Karpas-422 (cell line): ENCODE results near the gene NEIL3. TPM values are rescaled to one million over a fixed set of nuclear protein-coding genes. Genes with fewer than 3 reads are reported as not detected.

Experiments used
- DNase-seq: peaks from one replicate; pipeline ENCODE4 v3.0.0-alpha.2; 2015
- H2AFZ ChIP-seq: fragments of 200-600 bp; sonication (generic); 2 replicates; pipeline ENCODE4 v1.6.1; 2014; ENCODE audit warnings: antibody characterized with exemption, low read length, mixed read lengths
- H3K27ac ChIP-seq: fragments of 200-600 bp; sonication (generic); 2 replicates; pipeline ENCODE4 v1.5.1; 2014; ENCODE audit warnings: mild to moderate bottlenecking, low read length, moderate library complexity
- H3K27me3 ChIP-seq: fragments of 200-600 bp; sonication (generic); 2 replicates; pipeline ENCODE4 v1.6.1; 2014; ENCODE audit warnings: low read length, mixed read lengths
- H3K36me3 ChIP-seq: fragments of 200-600 bp; sonication (generic); 2 replicates; pipeline ENCODE4 v1.6.1; 2014; ENCODE audit warnings: low read length, mixed read lengths; ENCODE audit not compliant: insufficient read depth
- H3K4me1 ChIP-seq: fragments of 200-600 bp; sonication (generic); 2 replicates; pipeline ENCODE4 v1.6.1; 2014; ENCODE audit warnings: mild to moderate bottlenecking, low read length, mixed read lengths
- H3K4me2 ChIP-seq: fragments of 200-600 bp; sonication (generic); 2 replicates; pipeline ENCODE4 v1.6.1; 2014; ENCODE audit warnings: low read length, low read depth, mild to moderate bottlenecking; ENCODE audit not compliant: poor library complexity, severe bottlenecking
- H3K4me3 ChIP-seq: fragments of 200-600 bp; sonication (generic); 2 replicates; pipeline ENCODE4 v1.5.1; 2014; ENCODE audit warnings: mild to moderate bottlenecking, antibody characterized with exemption, low read length, mixed read lengths
- H3K79me2 ChIP-seq: fragments of 200-600 bp; sonication (generic); 2 replicates; pipeline ENCODE4 v1.6.1; 2014; ENCODE audit warnings: mild to moderate bottlenecking, low read length, mixed read lengths
- H3K9ac ChIP-seq: fragments of 200-600 bp; sonication (generic); 2 replicates; pipeline ENCODE4 v1.6.0; 2014; ENCODE audit warnings: low read length
- H3K9me2 ChIP-seq: fragments of 200-600 bp; sonication (generic), shearing (Covaris generic); replicated peaks from 2 replicates; pipeline ENCODE4 v1.6.0; 2014; ENCODE audit warnings: mild to moderate bottlenecking, low read length, moderate library complexity; ENCODE audit not compliant: insufficient read depth
- H3K9me3 ChIP-seq: fragments of 300-700, 200-600 bp; sonication (generic); 2 replicates; pipeline ENCODE4 v1.6.1; 2014; ENCODE audit warnings: low read length, mixed read lengths
- H4K20me1 ChIP-seq: fragments of 200-600 bp; sonication (generic); 2 replicates; pipeline ENCODE4 v1.6.1; 2014; ENCODE audit warnings: mild to moderate bottlenecking, antibody characterized with exemption, low read length, low read depth; ENCODE audit not compliant: insufficient read depth
- total RNA-seq: library from RNA; depleted of rRNA; stranded (reverse); fragments of >200 nt; shearing (Covaris generic); gene quantifications from 2 replicates; pipeline ENCODE4 v1.2.3, GENCODE V29; 2014; ENCODE audit warnings: low replicate concordance

Gene NEIL3
- total RNA-seq, 1 experiment from 2014 or later = 9.1 TPM

DNA sequence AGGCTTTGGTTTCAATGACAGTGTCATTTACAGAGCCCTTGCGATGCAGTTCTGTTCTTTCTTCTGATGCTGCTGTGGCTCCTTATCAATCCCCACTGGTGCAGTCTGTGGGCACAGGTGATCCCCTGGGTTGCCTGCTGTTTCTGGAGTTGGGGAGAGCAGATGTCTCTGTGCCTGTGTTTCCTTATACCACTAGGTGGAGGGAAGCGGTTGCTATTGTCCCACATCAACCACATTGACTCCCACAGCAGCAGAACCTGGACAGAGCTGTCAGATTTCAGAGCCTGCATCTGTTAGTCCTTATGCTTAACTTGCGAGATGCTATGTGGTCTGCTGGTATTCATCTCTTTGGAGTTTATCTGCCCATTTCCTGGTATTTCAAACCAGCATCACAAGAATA, 57.7 kb downstream of the NEIL3 start:
- no peak for DNase-seq
- Histone ChIP-seq H3K4me2 (no peak overlapping the region), H3K79me2 (no peaks in the 10 kb centered on the region), H3K4me1 (no peaks in the 10 kb centered on the region), H4K20me1 (no peaks in the 10 kb centered on the region), H3K27ac (no peak overlapping the region), H2AFZ (no peak overlapping the region), H3K36me3 (no peaks in the 10 kb centered on the region; the same call in 1 of the 2 replicates), H3K4me3 (no peak overlapping the region), H3K9ac (no peak overlapping the region), H3K9me2 (no peaks in the 10 kb centered on the region), H3K9me3 (no peaks in the 10 kb centered on the region), H3K27me3 (no peaks in the 10 kb centered on the region)

DNA sequence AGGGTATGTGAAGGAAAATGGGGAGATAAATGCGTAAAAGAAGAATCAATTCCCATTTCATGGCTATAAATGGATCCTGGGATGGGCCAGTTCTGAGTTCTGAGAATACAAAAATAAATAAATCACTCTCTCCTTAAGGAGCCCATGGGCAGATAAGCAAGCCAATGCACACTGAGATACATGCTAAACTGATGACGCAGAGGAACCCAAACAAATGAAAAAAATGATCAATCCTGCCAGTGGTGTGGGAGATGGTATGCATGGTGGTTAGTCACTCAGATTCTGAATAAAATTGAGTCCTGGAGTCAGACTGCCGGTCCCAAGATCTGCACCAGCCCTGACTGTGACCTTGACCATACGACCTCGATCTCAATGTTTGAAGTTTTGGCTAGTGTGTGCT, 59.7 kb downstream of the NEIL3 start:
- Histone ChIP-seq H2AFZ (no peak overlapping the region), H3K9me2 (no peaks in the 10 kb centered on the region), H3K36me3 (no peaks in the 10 kb centered on the region), H3K27me3 (no peaks in the 10 kb centered on the region), H3K4me1 (no peaks in the 10 kb centered on the region), H3K9me3 (no peaks in the 10 kb centered on the region), H3K4me2 (no peak overlapping the region), H3K27ac (no peak overlapping the region), H4K20me1 (no peaks in the 10 kb centered on the region), H3K9ac (no peak overlapping the region), H3K4me3 (no peak overlapping the region), H3K79me2 (no peaks in the 10 kb centered on the region)
- DNase-seq = no peak

DNA sequence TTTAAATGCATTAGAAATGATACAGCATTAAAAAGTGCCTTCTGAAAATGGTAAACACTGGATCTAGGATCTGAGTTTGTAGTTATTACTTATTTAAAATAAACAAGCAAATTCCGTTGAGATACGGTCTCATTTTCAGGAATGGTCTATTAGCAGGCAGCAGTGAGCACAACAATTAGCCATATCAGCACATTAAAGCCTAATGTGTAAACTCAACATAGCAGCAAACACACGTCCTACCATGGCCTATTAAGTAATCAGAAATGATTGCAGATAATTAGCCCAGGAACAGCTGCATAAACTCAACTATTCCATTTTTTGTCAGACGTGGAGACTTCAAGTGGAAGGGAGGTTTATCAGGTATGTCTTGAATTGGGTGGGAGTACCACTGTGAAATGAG, 61.8 kb downstream of the NEIL3 start:
- Histone ChIP-seq H3K4me3 (no peak overlapping the region), H3K9ac (no peak overlapping the region), H3K9me2 (no peaks in the 10 kb centered on the region), H3K9me3 (no peaks in the 10 kb centered on the region), H3K4me1 (no peaks in the 10 kb centered on the region), H3K27ac (no peak overlapping the region), H3K79me2 (no peaks in the 10 kb centered on the region), H2AFZ (no peak overlapping the region), H3K27me3 (no peaks in the 10 kb centered on the region), H3K36me3 (no peaks in the 10 kb centered on the region), H4K20me1 (no peaks in the 10 kb centered on the region), H3K4me2 (no peak overlapping the region)
- no peak for DNase-seq

DNA sequence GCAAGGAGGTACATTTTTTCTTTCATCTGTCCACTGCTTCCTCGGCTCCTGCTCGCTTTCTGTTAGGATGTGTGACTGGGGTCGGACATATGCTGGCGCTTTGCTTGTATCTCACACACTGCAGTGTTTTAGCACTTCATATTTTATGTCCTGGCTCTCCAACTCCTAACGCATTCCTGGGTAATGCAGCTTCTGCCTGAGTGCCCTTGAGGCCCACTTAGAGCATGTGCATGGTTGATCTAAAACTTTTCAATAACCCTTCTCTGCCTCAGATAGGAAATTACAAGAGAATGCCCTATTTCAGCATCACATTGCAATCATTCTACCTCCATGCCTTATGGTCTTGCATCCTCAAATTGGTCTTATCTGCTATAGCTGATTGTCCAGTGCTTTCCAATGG, 65.3 kb downstream of the NEIL3 start:
- Histone ChIP-seq H3K4me1 (no peaks in the 10 kb centered on the region), H4K20me1 (no peaks in the 10 kb centered on the region), H2AFZ (no peak overlapping the region), H3K4me3 (no peak overlapping the region), H3K79me2 (no peaks in the 10 kb centered on the region), H3K27ac (no peak overlapping the region), H3K9me3 (no peaks in the 10 kb centered on the region), H3K36me3 (no peaks in the 10 kb centered on the region), H3K9me2 (no peaks in the 10 kb centered on the region), H3K9ac (no peak overlapping the region), H3K4me2 (no peak overlapping the region), H3K27me3 (no peaks in the 10 kb centered on the region)
- no peak for DNase-seq

DNA sequence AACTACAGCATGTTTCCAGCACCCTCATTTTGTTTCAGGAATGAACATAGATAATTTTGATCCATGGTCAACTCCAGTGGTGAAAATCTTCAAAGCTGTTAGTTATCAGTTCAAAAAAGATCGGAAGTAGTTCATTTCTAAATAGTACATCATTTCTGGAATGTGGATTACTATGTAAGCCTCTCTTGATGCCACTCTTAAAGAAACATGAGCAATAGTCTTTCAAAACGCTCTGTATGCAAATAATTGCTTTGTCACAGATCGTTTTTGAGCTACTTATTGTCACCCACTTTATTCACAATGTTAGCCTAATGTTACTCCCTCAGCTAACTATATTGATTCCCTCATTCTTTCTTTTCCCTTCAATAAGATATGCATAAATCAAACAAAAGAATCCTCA, 65.7 kb downstream of the NEIL3 start:
- Histone ChIP-seq H3K27me3 (no peaks in the 10 kb centered on the region), H3K79me2 (no peaks in the 10 kb centered on the region), H3K4me1 (no peaks in the 10 kb centered on the region), H3K9me2 (no peaks in the 10 kb centered on the region), H3K27ac (no peak overlapping the region), H3K4me2 (no peak overlapping the region), H3K9ac (no peak overlapping the region), H3K4me3 (no peak overlapping the region), H3K9me3 (no peaks in the 10 kb centered on the region), H2AFZ (no peak overlapping the region), H3K36me3 (no peaks in the 10 kb centered on the region), H4K20me1 (no peaks in the 10 kb centered on the region)
- no peak for DNase-seq

DNA sequence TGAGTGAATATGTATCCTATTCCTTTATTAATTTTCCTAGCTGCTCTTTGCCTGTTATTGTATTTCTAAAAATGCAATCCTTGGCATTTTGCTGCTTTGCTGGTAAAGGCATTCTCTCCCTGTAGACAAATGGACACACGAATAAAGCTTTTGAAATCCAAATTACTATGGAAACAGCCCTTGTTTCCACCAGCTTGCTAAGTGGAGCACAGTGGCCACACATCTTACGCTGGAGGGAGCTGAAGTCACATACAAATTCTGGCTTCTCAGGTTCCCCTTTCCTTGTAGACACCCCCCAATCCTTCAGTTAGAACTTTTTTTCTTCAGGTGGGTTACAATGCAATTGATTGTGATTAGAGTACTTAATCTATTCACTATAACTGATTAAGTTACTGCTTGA, 66.3 kb downstream of the NEIL3 start:
- Histone ChIP-seq H3K4me3 (no peak overlapping the region), H3K27me3 (no peaks in the 10 kb centered on the region), H3K4me1 (no peaks in the 10 kb centered on the region), H3K36me3 (no peaks in the 10 kb centered on the region), H3K9me2 (no peaks in the 10 kb centered on the region), H4K20me1 (no peaks in the 10 kb centered on the region), H2AFZ (no peak overlapping the region), H3K79me2 (no peaks in the 10 kb centered on the region), H3K9ac (no peak overlapping the region), H3K9me3 (no peaks in the 10 kb centered on the region), H3K27ac (no peak overlapping the region), H3K4me2 (no peak overlapping the region)
- DNase-seq = peak; percentile 48

DNA sequence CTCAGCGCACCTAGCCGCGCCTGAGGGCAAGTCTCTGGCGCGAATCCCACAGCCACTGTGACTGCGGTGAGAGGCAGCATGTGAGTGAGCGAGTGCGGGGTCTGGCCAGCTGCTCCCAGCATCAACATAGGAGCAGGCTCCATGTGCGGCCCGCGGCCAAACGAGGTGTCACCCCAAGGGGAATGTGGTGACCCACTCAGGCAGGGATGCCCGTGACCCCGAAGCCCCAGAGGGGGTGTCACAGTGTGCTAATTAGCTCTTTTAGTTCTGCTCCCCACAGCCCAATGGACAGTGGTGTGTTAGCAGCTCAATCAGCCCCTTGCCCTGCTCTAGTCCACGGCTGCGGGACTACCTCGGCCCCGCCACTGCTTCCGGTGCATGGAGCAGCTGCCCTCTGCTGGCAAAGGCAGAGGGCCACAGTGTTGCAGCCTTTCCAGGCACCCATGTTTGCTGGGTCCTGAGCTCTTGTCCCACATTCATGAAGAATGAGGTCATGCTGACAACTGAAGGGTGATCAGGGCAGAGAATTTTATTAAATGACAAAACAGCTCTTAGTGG, 71.1 kb downstream of the NEIL3 start:
- Histone ChIP-seq H3K4me3 (no peak overlapping the region), H3K9me2 (no peaks in the 10 kb centered on the region), H3K27ac (no peak overlapping the region), H3K9me3 (no peaks in the 10 kb centered on the region), H3K27me3 (no peaks in the 10 kb centered on the region), H3K4me2 (no peak overlapping the region), H3K36me3 (no peaks in the 10 kb centered on the region), H3K9ac (no peak overlapping the region), H4K20me1 (no peaks in the 10 kb centered on the region), H2AFZ (no peak overlapping the region), H3K79me2 (no peaks in the 10 kb centered on the region), H3K4me1 (no peaks in the 10 kb centered on the region)
- peak; percentile 49 for DNase-seq

DNA sequence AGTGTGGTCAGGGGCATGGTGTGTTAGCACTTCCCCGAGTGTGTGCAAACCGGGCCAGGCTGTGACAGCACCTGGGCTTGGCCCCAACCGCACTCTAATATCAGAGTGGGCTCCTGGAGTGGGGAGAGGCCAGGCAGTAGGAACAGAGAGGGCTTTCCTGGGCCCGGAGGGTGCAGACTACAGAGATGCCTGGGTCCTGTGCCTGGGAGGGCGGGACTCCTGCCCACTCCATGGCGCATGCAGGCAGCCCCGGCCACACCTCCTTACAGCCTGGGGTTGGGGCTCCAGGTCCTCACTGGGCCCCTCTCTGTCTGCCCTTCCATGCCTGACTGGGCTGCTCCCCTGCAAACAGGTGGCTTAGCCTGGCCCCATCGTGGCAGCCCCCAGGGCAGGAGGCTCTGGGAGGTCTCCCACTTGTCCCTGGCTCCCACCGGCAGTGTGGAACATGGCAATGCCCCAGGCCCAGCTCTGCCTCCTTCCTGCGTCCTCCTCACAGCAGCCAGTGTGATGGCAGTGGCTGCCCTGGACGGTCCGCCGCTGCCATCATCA, 72.2 kb downstream of the NEIL3 start:
- Histone ChIP-seq H3K4me3 (no peak overlapping the region), H3K36me3 (no peaks in the 10 kb centered on the region), H3K9me2 (no peaks in the 10 kb centered on the region), H3K79me2 (no peaks in the 10 kb centered on the region), H3K4me1 (no peaks in the 10 kb centered on the region), H3K4me2 (no peak overlapping the region), H3K9me3 (no peaks in the 10 kb centered on the region), H2AFZ (no peak overlapping the region), H3K27me3 (no peaks in the 10 kb centered on the region), H3K27ac (no peak overlapping the region), H3K9ac (no peak overlapping the region), H4K20me1 (no peaks in the 10 kb centered on the region)
- no peak for DNase-seq
